Stimulated activated CD8-positive, alpha-beta memory T cell treated with anti-CD3 and anti-CD28 coated beads, Interleukin-15, amount 100 ng/mL, for 24 hours (primary cell): Measurements from ENCODE around the gene ACAD9.
"Not testable (repeated sequence)": the region's sequence is repeated elsewhere in the genome, so short reads cannot be mapped to it uniquely, and the experiment has no call there.

Source experiments
- DNase-seq: peaks from one replicate; pipeline ENCODE4 v3.0.0-alpha.2; 2020; ENCODE audit warnings: low read depth

The ACAD9 gene

DNA sequence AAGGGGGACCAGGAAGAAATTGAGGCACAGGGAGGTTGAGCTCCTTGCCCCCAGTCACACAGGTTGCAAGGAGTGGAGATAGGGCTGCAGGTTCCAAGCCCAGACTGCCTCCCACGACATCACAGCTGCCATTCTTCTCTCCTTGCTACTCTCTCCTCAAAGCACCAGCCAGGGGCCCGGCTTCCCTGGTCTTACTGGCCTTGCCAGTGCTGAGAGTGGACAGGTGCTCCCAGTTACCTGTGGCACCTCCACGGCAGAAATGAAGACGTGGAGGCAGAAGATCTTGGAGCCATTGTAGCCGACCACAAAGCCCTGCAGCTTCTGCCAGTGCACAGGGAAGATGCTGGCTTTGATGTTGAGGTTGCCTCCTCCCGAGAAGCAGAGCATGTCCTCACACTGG lies 17.9 kb upstream of the ACAD9 start:
- DNase-seq, result no peak

DNA sequence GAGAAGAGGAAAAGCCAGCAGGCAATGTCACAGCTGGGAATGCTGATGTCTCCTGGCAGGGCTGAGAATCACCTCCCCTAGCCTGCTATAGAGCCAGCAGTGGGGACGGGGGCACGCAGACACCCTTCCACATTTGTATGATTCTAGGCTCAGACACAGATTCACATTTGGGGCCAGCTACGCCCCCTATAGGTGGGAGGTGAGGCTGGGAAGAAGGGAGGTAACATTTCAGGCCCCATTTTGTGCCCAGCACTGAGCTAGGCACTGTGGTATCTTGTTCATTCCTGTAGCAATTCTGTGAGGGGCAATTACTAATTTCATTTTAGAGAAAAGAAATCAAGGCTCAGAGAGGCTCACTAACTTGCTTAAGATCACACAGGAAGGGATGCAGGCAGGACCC lies 15.9 kb upstream of the ACAD9 start:
- DNase-seq, result no peak

DNA sequence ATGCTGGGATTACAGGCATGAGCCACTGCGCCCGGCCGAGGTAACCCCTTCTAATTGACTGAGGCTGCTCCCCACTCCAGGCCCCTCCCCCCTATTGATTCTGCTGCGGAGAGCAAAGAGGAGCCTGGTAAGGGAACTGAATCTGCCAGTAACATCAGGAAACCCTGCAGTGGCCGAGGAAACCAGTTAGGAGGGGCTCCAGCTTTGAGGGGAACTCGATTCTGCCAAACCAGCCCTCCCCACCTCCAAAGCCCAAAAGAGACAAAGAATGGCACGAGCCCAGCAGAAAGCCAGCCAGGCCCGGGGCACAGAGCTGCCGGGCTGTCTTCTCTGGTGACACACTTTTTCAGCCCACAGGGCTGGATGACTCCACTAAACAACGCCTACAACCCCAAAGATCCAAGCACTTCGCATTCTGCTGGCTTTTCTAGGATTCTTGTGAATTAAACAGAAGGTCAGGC lies 15.0 kb upstream of the ACAD9 start:
- no peak for DNase-seq

DNA sequence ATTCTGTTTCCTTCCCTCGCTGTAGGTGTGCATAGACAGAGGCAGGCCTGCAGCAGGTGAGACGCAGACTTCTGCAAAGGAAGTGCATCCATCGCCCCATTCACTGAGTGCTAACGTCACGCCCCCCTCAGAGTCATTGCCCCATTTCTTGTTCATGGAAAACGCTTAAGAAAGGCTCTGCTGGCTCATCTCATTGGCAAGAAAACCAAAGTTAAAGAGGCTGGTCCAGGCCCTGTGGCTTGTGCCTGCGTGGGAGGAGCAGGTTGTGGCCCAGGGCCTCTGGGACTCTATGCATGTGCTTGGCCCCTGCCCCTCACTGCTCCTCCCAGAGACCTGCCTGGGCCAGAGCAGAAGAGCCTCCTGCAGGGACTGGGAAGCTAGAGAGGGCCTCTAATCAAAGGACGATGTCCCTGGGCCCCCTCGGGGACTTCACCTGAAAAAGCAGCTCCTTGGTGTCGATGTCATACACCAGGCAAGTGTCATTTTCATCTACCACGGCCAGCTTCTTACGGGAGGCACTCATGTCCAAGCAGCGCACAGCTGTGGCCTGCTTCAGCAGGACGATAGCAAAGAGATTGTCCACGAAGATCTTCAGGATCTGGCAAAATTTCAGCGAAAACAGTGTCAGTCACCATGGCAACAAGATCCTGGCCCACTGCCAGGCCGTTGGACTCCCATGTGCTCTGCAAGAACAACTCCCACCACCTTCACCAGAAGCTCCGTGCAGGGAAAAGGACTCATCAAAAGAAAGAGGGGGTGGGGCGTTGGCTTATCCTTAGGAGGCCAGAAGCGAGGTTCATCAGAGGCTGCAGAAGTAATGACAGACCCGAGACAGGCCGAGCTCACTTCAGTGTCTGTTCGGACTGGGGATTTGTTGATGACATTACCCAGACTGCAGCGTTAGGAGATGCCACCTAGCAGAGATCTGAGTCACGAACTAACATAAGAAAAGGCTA lies 14.3 kb upstream of the ACAD9 start:
- DNase-seq, result not testable (repeated sequence)

DNA sequence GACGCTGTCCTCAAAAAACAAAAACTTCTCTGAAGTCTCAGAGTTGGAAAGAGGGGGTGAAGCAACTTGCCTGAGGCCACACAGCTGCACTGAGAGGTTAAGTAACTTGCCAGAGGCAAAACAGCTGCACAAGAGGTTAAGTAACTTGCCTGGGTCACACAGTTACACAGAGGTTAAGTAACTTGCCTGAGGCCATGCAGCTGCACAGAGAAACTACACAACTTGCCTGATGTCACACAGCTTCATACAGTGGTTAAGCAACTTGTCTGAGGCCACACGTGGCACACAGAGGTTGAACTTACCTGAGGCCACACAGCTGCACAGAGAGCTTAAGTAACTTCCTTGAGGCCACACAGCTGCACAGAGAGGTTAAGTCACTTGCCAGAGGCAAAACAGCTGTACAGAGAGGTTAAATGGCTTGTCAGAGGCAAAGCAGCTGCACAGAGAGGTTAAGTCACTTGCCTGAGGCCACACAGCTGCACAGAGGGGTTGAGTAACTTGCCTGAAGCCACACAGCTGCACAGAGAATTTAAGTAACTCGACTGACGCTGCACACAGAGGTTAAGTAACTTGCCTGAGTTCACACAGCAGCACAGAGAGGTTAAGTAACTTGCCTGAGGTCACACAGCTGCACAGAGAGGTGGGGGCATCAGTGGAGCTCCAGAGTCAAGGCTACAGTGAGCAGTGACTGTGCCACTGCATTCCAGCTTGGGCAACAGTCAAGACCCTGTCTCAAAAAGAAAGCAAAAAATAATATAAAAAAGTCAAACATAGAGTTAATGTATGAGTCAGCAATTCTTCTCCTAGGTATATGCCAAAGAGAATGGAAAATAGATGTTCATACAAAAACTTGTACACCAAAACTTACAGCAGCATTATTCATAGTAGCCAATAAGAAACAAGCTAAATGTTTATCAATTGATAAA lies 12.0 kb upstream of the ACAD9 start:
- no peak for DNase-seq

DNA sequence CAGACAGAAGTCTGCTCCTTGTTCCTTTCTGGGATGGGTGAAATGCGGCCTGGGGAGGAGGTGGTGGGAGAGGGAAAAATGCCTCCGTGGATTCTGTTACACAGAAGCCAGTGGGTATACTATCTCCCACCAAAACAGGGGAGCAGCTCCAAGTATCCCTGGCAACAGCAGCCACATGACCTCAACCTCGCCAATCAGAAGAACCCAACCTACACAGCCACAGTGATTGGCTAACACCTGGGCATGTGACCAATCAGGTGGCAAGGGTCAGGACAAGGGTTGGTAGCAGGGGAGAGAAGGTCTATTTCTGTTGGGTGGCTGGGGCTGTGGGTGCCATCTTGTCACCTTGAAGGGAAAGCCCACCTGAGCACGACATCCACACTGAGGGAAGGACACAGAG lies 9.1 kb upstream of the ACAD9 start:
- no peak for DNase-seq

DNA sequence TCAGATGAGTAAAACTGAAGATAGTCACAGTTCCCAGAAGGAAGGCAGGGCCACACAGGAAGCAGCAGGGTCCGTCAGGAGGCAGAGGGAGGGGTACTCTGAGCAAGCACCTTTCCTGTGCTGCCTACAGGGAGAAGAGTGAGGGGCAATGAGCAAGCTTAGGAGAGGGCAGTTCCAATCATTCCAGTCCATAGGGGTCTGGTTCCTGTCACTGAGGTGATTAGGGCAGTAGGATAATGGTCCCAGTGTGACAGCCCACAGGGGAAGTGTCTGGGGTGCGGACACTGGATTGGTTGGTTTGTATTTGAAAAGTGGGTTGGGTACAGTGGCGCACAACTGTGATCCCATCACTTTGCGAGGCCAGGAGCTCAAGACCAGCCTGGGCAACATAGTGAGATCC lies 7.1 kb upstream of the ACAD9 start:
- DNase-seq, result no peak

DNA sequence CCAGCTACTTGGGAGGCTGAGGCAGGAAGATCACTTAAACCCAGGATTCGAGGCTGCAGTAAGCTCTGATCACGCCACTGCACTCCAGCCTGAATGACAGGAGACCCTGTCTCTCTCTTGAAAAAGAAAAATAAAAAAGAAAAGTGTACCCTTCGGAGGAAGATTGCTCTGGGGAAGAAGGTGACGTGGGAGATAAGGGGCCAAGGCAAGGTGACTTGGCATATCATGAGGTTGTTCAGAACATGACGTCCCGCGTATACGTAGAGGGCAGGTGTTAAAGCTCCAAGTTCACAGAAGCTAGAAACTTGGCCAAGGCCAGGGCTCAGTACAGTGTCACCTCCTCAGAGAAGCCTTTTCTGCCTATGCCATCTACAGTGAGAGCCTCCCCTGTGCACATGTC lies 6.7 kb upstream of the ACAD9 start:
- no peak for DNase-seq

DNA sequence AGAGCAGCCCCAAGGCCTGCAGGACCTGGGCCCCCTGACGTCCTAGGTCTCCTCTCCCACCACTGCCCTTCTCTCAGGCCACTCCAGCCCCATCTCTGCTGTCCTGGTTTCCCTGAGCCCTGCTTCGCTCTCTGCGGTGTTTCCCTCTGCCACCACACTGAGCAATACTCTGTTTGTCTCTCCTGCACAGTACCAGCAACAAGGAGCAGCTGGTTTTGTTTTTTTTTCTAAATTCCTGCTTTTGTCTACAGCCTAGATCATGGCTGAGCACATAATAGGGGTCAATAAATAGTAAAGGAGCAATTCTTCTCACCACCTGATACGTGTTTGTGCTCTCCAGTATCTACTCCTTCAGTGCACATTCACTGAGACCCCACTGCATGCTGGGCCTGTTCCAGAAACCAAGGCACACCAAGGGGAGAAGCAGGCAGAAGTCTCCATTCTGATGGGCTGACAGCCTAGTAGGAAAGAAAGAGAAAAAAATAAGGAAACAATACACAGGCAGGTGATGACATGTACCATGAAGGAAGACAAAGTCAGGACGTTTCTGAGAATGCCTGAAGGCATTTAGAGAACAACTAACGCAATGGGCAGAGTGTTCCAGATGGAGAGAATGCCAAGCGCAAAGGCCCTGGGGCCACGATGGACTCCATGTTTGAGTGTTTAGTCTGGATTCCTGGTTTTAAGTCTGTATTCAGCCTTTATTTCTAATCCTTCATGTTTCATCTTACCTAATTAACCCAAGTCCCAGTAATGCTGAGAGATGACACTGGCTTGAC lies 6.0 kb upstream of the ACAD9 start:
- DNase-seq, result no peak

DNA sequence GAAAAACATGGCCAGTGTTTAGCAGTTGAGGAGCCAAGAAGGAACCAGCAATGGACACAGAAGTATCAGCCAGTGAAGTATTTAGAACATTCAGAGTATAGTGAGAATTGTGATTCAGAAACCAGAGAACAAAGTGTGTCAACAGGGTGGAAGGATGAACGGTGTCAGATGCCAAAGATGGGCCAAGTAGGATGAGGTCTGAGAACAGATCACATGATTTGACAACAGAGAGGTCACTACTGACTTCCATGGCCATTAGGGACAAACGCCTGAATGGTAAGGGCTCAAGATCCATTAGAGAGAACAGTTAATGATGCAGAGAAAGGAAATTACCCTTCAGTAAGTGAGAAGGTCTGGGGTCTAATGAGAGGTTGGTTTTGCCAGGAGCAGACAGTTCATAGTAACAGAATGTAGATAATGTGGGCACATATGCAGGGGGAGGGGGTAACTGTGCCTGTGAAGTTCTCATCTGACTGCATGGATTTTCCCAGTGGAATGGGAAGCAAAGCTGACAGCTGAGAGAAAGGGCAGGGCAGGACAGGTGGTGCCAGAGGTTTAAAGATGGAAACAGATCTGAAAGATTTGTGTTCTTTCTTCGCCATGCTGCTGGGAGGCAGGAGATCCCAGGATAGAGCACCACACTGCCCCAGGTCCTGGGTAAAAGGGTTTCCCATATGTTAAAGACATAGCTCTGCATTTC lies 4.8 kb upstream of the ACAD9 start:
- no peak for DNase-seq

DNA sequence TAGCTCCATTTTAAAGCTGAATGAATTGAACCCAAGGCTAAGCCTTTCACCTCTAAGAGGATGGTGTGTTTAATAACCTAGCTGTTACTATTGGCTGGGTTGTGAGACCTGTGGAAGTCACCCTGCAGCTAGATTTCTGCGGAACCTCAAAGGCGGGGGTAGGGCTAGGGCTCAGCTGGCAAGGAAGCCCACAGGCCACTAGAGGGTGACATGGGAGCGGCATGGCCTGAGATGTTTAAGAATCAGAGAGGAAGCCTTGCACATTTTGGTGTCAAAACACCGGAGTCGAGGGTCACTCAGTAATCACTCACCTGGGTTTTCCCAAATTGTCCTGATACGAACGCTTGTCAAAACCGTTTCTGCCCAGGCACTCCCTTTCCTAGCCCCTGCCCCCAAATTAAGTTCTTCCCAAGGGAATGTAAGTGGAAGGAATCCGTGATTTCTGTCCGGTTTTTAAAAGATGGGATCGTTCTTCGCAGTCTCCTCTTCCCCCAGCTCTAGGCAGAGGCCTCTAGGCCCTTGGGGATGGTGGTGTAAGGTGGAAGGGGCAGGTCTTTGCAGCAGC lies 3.8 kb upstream of the ACAD9 start:
- peak; percentile 6 for DNase-seq

DNA sequence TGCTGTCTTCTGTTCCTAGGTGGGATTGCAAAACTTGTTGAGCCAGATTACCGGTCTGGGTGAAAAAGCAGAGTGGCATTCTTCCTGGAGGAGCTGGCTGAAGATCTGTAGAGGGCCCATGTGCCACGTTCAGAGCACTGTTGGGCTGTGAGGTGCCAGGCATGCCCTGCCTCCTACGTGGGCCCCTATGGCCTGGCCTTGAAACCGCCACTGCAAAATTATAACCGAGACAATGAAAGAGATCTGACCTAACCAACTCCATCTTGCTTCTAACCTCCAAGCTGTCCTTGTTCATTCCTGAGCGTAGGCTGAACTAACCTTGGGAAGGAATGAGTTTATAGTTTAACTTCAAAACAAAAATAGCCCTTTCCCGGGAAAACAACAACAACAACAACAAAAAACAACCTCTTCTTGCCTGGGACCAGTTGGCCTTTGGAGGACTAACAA lies 1.4 kb upstream of the ACAD9 start:
- no peak for DNase-seq

DNA sequence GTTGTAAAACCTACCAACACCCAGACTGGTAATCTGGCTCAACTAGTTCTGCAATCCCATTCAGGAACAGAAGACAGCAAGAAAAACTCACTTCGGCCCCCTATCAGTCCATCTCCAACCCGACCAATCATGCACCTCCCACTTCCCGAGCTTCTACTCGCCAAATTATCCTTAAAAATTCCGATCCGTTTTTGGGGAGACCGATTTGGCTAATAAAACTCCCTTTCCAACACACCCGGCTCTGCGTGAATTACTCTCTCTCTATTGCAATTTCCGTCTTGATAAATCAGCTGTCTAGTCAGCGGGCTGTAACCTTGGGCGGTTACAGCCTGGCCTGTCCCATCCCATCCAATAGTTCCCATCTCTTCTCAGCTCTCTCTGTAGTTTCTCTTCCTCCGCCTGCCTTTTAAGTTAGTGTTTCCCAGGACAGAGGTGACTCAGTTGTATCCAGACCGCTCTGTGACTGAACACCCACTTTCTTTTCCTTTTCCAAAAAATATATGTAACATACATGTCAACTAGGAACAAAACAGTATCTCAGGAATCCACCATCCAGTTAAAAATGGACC lies 780 bp upstream of the ACAD9 start:
- no peak for DNase-seq

DNA sequence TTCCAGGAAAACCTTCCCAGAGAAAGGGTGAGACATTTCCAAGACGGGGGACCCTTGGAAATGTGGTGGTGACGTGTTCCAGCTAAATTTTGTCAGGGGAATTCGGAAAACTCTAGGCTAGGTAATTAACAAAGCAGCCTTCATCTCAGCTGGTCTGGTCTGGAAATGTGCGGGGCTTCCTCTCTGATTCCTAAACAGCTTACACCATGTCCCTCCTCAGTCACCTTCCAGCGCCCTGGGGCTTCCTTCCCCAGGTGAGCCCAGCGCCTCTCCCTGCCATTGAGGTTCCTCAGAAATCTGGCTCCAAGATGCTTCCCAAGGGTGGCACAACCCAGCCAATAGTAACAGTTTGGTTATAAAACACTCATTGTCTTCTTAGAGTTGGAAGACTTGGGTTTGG lies 571 bp downstream of the ACAD9 start:
- DNase-seq, result no peak

DNA sequence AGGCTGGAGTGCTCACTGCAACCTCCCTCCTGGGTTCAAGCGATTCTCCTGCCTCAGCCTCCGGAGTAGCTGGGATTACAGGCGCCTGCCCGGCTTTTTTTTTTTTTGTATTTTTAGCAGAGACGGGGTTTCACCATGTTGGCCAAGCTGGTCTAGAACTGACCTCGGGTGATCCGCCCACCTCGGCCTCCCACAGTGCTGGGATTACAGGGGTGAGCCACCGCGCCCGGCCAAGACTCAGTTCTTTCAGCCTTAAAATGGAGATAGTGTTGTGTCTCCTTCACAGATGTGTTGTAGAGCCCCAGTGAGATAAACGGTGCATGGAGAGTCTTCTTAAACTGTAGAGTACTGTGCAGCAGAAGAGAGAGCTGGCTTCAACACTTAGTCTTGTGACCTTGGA lies 1.0 kb downstream of the ACAD9 start:
- not testable (repeated sequence) for DNase-seq

DNA sequence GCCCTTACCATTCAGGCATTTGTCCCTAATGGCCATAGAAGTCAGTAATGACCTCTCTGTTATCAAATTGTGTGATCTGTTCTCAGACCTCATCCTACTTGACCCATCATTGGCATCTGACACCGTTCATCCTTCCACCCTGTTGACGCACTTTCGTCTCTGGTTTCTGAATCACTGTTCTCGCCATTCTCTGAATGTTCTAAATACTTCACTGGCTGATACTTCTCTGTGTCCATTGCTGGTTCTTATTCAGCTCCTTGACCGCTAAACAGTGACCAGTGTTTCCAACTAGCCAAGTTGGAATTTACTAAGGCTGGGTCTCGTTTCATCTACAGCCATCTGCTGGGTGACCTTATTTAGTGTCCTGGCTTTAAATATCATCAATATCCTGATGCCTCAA lies 2.2 kb downstream of the ACAD9 start:
- DNase-seq, result no peak

DNA sequence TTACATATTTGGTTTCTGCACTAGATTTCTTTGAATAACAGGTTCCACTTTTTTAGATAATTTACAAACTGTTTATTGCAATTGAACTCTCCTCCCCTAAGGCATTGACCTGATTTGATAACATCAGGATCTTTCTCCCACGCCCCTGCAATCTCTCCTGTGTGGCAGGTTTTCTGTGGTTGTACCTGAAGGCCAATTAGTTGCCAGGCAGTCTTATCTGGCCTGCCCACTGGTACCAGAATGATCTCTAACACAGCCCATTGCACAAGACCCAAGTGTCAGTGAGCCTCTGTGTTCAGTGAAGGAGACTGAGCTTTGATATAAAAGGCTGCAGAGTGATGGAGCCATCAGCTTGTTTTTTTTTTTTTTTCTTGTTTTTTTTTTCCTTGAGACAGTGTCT lies 3.3 kb downstream of the ACAD9 start:
- no peak for DNase-seq

DNA sequence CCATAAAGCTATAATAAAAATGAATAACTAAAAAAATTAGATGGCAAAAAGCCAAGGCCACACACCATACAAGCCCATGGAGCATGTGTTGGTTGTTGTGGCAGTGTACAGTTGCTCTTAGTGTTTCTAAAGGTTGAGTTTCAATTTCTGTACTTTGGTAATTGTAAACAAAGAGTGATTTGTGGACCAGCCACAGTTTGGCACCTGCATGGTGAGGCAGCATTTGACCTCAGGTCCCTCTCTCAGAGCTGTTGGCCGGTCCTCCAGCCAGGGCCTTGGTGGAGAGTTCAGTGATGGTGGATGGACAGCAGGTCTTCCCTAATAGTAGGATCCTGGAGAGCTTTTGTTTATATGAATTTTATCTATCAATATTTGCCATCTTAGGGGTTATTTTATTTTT lies 5.6 kb downstream of the ACAD9 start:
- no peak for DNase-seq

DNA sequence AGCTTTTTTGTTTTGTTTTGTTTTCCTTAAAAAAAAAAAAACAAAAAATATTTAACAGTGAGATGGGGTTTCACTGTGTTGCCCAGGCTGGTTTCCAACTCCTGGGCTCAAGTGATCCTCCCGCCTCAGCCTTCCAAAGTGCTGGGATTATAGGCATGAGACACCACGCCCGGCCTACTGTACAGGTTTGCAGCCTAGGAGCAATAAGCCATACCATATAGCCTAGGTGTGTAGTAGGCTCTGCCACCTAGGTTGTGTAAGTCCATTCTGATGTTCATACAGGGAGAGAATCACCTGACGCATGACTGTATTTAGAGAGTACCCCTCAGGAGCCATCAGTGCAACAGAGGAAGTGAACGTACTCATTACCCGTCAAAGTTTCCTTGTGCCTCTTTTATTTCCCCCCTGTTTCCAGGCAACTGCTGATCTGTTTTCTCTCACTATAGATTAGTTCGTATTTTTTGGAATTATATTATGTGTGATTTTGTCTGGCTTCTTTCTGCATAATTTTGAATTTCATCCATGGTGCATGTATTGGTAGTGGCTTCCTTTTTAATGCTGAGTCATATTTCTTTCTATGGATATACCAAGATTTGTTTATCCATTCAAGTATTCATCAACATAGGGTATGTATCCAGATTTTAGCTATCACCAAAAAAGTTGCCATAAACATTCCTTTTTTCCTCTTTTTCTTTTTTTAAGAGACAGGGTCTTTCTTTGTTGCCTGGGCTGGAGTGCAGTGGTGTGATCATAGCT lies 9.9 kb downstream of the ACAD9 start:
- no peak for DNase-seq
